ENCODE measurements around the gene PLEKHM1.

Gene PLEKHM1

GRCh38 chr17:45427181-45427835, 63.2 kb downstream of the PLEKHM1 start:
- DNase-seq (ENCODE audit: low read depth), result no peak
- no peak overlapping the region for H3K4me3 ChIP-seq (ENCODE audit: low read length)
- no peak for TF ChIP-seq CTCF (IDR thresholded peaks at IDR 0.05; ENCODE audit: insufficient read depth, low read depth, low read length, missing control alignments)

GRCh38 chr17:45426561-45426960, 64.0 kb downstream of the PLEKHM1 start:
- no peak for TF ChIP-seq CTCF (IDR thresholded peaks at IDR 0.05; ENCODE audit: insufficient read depth, low read depth, low read length, missing control alignments)
- H3K4me3 ChIP-seq (ENCODE audit: low read length), result no peak overlapping the region
- DNase-seq (ENCODE audit: low read depth), result no peak

GRCh38 chr17:45425984-45426413, 64.5 kb downstream of the PLEKHM1 start:
- TF ChIP-seq CTCF (IDR thresholded peaks at IDR 0.05; ENCODE audit: insufficient read depth, low read depth, low read length, missing control alignments), result no peak
- no peak for DNase-seq (ENCODE audit: low read depth)
- no peak overlapping the region for H3K4me3 ChIP-seq (ENCODE audit: low read length)

GRCh38 chr17:45425125-45425983, 65.2 kb downstream of the PLEKHM1 start:
- peak; percentile 77 for TF ChIP-seq CTCF (IDR thresholded peaks at IDR 0.05; ENCODE audit: insufficient read depth, low read depth, low read length, missing control alignments)
- DNase-seq (ENCODE audit: low read depth), result peak; percentile 91

GRCh38 chr17:45424769-45425124, 65.8 kb downstream of the PLEKHM1 start:
- no peak for DNase-seq (ENCODE audit: low read depth)
- TF ChIP-seq CTCF (IDR thresholded peaks at IDR 0.05; ENCODE audit: insufficient read depth, low read depth, low read length, missing control alignments), result no peak
- H3K4me3 ChIP-seq (ENCODE audit: low read length), result peak overlapping the region; percentile 47

More at GRCh38 chr17:45425125-45425983, 65.2 kb downstream of the PLEKHM1 start:
- H3K4me3 ChIP-seq (ENCODE audit: low read length), result peak overlapping the region; percentile 47

GRCh38 chr17:45423975-45424335, 66.6 kb downstream of the PLEKHM1 start:
- H3K4me3 ChIP-seq (ENCODE audit: low read length), result no peak overlapping the region
- TF ChIP-seq CTCF (IDR thresholded peaks at IDR 0.05; ENCODE audit: insufficient read depth, low read depth, low read length, missing control alignments), result no peak
- DNase-seq (ENCODE audit: low read depth), result no peak
